Activated T-helper 9 cell treated with anti-CD3 and anti-CD28 coated beads, Interleukin-2, amount 50 U/mL, for 16 hours (primary cell): ENCODE results near the gene CD8A.

Source experiments
- DNase-seq: peaks from one replicate; pipeline ENCODE4 v3.0.0-alpha.2; 2020; ENCODE audit warnings: low read depth

The CD8A gene

GRCh38 chr2:86808315-86809161, 17.8 kb upstream of the CD8A start:
- DNase-seq = peak; percentile 81

- DNase-seq = no peak
Measured at GRCh38 chr2:86807468-86808275, 17.0 kb upstream of the CD8A start.

- no peak for DNase-seq
Measured at GRCh38 chr2:86807133-86807467, 16.4 kb upstream of the CD8A start.

GRCh38 chr2:86806059-86806857, 15.5 kb upstream of the CD8A start:
- no peak for DNase-seq

- no peak for DNase-seq
Measured at GRCh38 chr2:86800856-86801567, 10.3 kb upstream of the CD8A start.

GRCh38 chr2:86794861-86795260, 4.1 kb upstream of the CD8A start:
- DNase-seq = no peak

GRCh38 chr2:86793752-86794151, 3.0 kb upstream of the CD8A start:
- DNase-seq = no peak

GRCh38 chr2:86791573-86791972, 860 bp upstream of the CD8A start:
- DNase-seq = no peak

GRCh38 chr2:86790134-86790675, 508 bp downstream of the CD8A start:
- no peak for DNase-seq

GRCh38 chr2:86789687-86790133, 1.0 kb downstream of the CD8A start:
- no peak for DNase-seq

GRCh38 chr2:86788881-86789686, 1.6 kb downstream of the CD8A start:
- no peak for DNase-seq

- no peak for DNase-seq
Measured at GRCh38 chr2:86788165-86788564, 2.5 kb downstream of the CD8A start.

GRCh38 chr2:86787736-86788135, 3.0 kb downstream of the CD8A start:
- no peak for DNase-seq

- DNase-seq = no peak
Measured at GRCh38 chr2:86786001-86786536, 4.6 kb downstream of the CD8A start.

- DNase-seq = no peak
Measured at GRCh38 chr2:86785456-86785855, 5.3 kb downstream of the CD8A start.

- DNase-seq = no peak
Measured at GRCh38 chr2:86783615-86784339, 6.9 kb downstream of the CD8A start.

- DNase-seq = no peak
Measured at GRCh38 chr2:86782748-86783147, 8.0 kb downstream of the CD8A start.

- no peak for DNase-seq
Measured at GRCh38 chr2:86781363-86781762, 9.3 kb downstream of the CD8A start.

GRCh38 chr2:86779971-86780370, 10.7 kb downstream of the CD8A start:
- DNase-seq = no peak

- no peak for DNase-seq
Measured at GRCh38 chr2:86778957-86779356, 11.8 kb downstream of the CD8A start.
